Mucosa of gallbladder (tissue), 1 donor: ENCODE data around the gene OLFM1. TPM values are rescaled to one million over a fixed set of nuclear protein-coding genes. Genes with fewer than 3 reads are reported as not detected.
A peak's percentile ranks its signal among the peaks of the same experiment; 100 is the strongest.

Experiments
- DNase-seq: peaks from one replicate; pipeline ENCODE4 v3.0.0-alpha.2; 2020; ENCODE audit warnings: low spot score
- total RNA-seq: library from RNA; stranded (reverse); gene quantifications from one replicate; pipeline ENCODE4 v1.2.1, GENCODE V29; 2021
- donor health status: DM: no; HTN: no; CAD: no.

The OLFM1 gene
- total RNA-seq, 1 donor from 2014 or later: 13.4 TPM

DNA sequence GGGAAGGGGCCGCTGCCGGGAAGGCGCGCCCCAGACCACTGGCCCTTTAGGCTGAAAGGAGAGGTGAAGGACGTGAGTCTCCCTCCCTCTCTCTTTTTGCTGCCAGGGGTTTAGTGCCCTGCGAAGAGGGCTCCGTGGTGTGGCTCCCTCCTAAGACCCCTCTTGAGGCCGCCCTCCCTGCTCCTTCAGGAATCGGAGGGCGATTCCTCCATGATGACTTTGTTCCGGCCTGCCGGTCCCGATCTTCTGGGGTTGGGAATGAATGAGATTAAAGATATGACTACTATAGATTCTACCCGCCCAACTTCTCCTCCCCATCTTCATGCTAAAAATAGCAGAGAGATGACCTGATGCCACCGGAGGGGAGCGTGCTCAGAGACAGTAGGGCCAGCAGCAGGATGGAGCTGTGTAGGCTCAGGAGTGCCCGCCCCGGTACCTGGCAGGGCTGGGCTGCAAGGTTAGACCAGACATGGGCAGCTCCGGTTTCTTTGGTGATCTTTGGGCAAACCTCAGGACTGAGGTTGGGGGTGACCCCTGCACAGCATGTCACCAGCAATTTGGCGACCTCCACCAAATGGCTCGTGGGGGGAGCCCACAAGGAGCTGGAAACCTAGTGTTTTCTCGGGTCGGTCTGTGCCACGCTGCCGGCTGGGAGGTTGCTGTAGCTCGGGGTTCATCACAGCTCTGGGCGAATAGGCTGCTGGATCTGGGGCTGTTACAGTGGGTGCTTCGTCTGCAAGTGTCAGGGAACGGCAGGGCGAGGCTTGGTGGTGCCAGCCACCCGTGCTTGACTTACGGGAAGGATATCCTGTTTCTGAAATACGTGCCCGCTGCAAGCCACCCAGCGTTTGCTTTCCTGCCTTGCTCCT, 1.7 kb downstream of the OLFM1 start:
- DNase-seq: no peak

DNA sequence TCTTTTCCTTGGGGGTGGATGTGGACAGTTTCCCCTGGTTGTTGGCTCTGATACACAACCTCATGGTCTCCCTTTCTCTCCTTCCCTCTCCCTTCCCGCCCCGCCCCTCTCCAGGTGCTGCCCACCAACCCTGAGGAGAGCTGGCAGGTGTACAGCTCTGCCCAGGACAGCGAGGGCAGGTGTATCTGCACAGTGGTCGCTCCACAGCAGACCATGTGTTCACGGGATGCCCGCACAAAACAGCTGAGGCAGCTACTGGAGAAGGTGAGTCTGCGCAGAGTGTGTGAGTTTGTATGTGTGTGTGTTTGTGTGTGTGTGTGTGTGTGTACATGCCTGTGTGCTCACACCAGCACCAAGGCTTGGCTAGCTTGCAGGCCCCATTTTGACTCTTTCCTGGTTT, 2.6 kb downstream of the OLFM1 start:
- no peak for DNase-seq

DNA sequence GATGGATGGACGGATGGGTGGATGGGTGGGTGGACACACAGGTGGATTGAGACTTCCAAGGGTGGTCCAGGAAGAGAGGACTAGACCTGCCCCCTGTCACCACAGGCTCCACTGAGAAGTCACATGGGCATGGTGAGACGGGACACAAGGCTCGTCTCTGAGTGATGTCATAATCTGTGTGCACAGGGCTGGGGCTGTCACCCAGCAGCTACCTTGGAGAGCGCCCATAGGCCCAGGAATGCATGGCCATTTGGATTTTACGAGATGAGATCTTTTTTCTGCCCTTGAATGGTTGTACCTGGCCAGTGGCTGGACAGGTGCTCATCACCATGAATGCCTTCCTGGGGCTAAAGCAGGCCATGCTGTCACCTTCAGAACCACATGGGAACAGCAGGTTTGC, 3.1 kb downstream of the OLFM1 start:
- no peak for DNase-seq

DNA sequence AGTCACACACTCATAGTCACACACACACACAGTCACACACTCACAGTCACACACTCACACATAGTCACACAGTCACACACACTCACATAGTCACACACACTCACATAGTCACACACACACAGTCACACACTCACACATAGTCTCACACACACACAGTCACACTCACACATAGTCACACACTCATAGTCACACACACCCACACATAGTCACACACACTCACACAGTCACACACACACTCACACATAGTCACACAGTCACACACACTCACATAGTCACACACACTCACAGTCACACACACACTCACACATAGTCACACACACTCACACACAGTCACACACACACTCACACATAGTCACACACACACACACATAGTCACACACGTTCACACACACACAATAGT, 4.1 kb downstream of the OLFM1 start:
- no peak for DNase-seq

DNA sequence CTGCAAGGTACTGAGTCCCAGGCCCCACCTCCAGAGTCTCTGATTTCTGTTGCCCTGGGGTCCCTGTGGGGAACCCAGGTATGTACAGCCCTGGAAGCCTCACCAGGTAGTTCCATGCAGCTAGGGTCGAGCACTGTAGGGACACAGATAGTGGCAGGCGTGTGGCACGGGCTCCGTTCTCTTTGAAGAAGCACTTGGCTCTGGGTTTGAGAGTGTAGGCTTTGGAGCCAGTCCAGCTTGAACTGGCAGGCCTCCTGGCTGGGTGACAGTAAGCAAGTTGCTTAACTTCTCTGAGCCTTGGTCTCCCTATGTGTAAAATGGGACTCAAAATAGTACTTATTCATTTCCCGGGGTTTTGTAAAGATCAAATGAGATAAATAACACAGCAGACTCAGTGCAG, 5.6 kb downstream of the OLFM1 start:
- DNase-seq: no peak

DNA sequence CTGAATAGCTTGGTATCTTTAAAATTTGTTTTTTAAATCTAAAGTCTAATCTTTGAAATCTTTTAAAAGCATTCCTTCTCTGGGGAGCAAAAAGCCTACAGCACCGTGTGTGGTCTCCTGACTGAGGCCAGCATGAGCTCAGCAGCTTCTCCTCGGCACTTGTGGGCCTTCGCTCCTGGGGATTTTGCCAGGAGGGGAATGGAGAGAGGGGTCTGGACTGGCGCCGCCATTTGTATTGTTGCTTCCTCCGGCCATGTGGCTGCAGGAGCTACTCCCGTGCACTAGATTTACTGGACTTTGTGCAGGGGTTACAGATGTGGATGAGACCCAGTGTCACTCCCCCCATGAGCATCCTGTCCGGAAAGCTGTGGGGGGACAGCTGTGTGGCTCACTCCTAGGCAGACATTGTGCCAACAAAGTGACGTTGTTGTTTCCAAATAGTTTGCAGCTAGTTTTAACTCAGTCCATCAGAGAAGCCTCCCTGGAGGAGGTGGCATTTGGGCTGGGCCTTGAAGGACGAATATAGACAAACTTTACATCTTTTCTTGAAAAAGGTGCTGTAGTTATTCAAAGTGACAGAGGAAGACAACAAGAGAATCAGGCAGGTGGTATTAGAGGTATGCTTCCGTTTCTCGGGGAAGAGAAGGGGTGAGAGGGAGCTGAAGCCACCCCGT, 6.6 kb downstream of the OLFM1 start:
- no peak for DNase-seq

DNA sequence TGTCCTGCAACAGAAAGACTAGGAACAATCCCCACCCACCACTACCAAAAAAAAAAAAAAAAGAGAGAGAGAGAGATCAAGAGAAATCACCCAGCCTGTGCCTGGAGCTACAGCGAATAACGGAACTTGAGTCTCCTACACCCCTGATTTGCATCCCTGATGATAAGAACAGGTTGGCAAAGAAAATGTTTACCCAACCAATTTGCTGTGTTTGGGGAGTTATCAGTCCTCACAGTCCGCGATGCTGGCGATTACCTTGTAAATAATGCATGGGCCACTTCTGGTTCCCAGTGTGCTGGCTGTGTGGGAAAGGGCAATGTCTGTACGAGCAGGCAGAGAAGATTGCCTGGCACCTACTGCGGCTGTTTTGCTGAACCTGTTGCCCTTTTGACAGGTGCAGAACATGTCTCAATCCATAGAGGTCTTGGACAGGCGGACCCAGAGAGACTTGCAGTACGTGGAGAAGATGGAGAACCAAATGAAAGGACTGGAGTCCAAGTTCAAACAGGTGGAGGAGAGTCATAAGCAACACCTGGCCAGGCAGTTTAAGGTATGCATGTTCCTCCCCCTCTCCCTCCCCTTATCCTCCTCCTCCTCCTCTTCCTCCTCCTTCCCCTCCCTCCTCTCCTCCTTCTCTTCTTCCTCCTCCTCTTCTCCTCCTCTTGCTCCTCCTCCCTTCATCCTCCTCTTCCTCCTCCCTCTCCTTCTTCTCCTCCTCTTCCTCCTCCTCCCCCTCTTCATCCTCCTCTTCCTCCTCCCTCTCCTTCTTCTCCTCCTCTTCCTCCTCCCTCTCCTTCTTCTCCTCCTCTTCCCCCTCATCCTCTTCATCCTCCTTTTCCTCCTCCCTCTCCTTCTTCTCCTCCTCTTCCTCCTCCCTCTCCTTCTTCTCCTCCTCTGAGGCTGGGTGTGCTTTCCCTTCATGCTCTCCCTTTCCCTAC, 8.3 kb downstream of the OLFM1 start:
- no peak for DNase-seq

DNA sequence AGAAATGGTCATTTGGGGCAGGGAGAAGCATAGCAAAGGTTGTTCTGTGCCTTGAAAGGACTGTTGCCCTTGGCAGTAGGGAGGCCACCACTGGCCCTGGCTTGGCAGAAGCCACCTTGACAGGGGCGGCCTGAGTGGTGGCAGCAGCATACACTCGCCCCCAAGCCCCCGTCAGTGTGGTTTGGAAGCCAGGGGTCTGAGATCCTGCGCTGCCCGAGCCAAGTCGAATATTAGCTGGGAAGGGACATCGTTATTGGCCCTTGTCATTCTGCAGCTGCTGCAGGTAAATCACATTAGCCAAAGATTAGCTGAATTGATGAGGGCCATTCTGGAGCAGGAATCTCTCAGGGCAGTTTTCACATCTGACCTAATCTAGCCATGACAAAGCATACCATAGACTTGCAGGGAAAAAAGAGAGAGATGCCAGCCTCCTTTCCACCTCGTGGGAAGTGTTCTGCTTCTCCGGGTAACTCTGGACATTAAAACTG, 9.0 kb downstream of the OLFM1 start:
- DNase-seq: no peak

DNA sequence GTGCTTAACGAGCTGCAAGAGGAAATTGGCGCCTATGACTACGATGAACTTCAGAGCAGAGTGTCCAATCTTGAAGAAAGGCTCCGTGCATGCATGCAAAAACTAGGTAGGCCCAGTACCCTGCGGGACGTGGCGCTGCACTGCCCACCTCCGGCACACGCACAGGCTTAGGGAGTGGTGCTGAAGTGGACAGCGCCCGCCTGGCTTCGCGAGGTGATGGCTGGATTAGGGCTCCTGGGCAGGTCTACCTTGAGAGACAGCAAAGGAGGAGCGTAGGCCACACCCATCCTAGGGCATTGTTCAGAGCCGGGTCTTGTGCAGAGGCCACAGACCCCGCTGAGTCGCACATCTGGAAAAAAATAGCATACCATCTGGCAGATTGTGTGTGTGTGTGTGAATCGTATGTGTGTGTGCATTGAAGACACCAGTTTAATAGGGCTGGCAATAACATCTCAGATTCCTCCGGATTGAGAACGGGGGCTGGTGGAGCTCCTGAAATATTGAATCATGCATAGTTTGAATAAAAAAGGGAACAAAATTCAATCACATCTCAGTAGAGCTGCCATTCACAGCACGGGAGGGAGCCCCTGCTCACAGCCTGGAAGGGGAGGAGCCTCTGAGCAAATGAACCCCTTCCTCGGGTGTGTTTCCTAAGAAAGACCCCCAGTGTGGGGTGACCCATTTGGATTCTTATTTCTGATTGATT, 11.1 kb downstream of the OLFM1 start:
- peak; percentile 27 for DNase-seq

DNA sequence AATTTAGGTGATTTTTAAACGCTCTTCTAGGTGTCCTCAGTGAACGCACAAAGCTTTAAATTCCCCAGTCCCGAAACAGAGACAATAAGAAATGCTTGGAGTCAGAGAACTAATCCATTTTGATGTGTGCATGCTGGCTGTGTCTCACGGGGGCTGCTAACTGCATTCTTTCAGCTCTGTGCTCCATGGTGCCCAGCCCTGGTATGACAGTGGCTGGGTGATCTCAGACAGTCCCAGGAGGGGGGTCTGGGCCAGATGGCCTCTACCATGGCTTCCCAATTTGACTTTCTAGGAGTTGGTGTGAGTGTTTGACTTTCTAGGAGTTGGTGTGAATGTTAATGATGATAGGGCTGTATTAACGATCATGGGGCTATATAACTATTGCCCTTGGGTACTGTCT, 12.1 kb downstream of the OLFM1 start:
- no peak for DNase-seq

DNA sequence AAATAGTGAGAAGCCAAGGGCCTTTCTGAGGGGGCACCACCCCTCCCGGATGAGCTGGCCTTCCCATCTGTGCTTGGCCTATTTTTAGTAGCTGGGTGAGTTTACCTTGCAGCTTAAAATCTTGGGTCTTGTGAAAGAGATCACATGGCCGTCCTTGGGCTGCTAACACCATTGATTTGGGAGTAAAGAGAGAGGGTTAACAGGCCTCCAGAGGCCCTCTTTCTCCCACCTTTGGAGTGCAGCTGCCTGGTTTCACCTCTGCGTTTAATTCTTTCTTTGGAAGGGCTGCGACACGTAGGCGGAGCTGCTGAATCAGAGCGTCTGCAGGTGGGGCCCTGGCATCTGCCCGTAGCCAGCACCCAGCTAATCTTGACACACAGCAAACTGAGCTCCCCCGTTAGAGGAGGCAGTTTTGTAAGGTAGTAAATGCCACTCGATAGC, 12.8 kb downstream of the OLFM1 start:
- no peak for DNase-seq

DNA sequence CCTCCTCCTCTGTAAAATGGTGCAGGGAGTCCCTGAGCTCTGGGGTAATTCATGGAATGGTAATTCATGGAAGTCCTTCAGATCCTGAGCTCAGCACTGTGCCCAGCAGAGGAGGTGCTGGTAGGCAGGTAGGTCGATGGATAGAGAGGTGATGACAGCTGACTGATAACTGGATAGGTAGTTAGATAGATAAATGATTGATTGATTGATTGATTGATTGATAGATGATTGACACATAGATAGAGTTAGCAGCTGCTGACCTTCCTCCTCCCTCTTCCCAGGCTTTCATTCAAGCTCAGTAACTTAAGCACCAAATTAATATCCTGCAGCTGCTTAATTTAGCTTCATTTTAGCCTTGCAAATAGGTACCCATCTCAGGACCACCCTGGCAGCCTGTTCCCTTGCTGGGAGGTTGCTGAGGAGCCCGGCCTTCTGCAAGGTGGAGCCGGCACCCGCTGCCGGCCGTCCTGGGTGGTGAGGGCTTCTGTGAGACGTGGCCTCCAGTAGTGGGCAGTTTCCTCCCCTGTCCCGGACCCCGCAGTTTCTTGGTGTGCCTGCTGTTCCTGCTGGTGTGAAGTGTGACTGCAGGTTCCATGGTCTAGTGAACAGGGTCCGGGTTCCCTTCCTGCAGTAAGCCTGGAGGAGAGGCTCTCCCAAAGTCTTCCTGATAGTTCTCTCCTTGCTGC, 13.4 kb downstream of the OLFM1 start:
- no peak for DNase-seq

DNA sequence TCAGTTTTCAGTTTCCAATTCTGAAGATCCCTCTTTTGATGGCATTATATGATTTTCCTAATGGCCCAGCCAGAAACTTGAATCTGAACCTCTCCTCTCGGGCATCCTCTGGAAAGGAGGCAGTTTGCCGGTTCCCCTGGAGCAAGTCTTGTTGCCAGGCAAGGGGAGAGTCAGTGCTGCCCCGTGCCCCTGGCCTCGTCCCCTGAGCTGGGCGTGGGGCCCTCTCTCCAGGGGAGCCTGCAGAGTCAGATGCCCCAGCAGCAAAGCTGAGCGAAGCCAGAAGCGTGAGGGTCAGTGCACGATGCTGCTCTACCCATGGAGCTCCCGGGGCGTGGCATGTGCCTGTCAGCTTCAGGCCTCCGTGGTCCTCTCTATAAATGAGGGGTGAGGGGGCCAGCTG, 14.0 kb downstream of the OLFM1 start:
- DNase-seq: no peak

DNA sequence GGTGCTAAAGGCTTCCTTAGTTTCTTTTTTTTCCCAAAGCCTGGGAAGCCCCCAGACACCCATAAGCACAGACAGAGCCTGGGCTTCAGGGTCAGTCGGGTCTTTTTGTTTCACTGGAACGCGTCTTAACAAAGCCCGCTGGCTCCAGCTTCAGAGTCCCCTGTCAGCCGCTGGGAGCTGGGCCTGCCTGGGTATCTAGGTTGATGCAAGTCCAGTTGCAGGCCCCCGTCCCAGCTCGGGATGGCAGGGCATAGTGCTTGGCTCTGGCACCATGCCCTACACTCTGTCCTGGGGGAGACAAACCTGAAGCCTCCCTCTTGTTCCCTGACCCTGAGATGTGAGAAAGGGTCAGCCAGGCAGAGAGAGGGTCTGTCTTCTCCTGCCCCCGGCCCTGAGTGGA, 14.5 kb downstream of the OLFM1 start:
- DNase-seq: no peak

DNA sequence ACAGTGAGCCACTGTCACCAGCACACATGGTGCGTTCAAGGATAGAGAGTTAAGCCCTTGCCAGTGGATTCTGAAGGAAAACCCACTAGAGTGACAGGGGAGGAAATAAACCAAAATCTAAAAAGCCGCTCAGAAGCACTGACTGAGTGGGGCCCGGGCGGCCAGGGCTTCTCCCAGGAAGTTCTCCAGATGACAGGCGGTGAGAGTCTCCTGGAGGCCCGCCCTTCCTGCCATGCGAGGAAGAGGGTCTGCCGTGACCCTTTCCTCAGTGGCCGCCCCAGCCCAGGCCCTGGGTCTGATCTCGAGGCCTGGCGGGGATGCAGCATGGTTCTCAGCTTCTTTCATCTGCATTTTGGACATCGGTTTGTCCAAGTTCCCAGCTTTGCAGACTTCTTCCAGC, 14.9 kb downstream of the OLFM1 start:
- no peak for DNase-seq

DNA sequence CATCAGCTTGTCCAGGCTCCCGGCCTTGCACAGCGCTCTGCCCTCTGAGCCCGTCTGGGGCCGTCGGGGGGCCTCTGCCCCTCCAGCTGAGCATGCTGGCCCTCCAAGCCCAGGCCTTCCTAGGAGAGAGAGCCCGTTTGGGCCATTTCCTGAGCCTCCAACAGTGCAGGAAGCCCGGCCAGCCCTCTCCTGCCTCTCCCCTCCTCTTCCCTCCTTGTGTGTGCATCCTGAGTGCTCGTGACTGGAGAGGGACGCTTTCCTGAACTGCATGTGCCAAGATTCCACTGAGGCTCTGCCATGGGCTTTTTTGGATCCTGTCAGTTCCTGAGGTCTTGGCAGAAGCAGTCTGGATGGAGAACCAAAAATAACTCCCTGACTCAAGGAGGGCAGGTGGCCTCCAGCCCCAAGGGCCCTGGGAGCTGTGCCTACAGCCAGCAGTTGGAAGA, 15.6 kb downstream of the OLFM1 start:
- DNase-seq: no peak

DNA sequence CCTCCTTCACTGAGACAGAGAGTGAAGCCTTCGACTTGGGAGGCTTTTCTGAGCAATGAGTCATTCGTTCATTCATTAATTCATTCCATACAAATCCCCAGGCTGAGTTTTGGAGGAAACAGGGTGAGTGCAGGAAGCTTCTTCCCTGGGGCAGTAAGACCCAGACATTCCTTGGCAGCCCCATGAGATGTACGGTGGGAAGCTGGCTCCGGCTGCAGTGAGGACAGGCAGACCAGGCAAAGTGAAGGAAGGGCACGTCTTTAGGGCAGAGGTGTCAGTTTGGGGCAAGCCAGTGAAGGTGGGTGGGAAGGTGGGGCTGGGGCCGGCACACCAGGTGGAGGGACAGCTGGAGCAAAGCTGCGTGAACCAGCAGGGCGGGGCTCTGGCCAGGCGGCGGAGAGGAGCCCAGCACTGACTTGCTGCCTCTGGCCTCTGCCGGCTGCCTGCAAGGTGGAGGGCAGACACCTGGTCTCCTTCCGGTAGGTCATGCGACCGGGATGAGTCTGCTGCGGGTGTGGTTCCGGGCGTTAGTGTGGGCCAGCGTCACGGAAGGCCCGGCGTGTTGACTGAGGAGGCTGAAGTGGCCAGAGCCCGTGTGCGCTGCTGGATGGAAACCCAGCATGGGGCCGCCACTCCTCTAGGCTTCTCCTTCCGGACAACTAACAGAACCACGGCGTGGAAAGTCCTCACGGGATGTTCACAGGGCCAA, 16.6 kb downstream of the OLFM1 start:
- no peak for DNase-seq

DNA sequence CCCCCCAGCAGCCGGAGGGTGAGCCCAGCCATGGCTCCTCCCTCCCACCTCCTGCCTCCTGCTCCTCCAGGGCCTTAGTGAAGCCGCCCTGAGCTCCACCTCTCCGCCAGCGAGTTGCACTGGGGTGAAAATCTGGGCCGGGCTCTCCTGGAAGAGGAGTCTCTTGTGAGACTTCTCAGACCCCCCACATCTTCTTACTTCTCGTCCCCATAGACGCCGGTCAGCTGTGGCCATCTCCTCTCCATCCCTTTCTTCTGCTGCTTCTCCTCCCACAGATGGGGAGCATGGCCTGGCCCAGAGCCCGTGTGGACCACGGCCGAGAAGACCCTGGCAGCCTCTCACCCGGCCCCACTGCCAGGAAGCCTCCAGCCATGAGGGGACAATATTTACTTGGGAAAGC, 17.3 kb downstream of the OLFM1 start:
- no peak for DNase-seq

DNA sequence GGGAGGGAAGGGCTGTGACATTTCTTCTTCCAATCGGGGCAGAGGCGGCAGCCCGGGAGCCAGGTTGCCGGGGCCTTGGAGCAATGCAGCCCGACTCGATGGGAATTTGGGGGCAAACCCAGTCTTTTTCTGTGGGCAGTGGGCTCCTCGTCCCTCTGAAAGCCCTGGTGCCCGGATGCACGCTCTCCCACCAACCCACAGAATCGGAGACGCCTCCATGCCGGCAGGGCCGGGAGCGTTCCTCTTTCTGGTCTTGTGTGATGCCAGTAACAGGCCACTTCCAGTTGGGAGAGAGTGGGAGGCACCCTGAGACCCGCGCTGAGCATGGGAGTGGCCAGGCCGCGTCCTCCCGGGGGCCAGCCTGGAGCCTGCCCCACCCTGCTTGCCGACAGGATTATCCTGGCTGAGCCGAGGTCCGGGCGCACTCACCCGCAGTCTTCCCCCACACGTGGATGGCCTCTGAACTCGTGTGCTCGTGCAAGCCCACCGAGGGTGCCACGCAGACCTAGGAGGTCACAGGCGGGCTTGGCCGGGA, 17.8 kb downstream of the OLFM1 start:
- DNase-seq: no peak
